ENCODE data around the gene HNRNPUL1. TPM values are rescaled to one million over a fixed set of nuclear protein-coding genes. Genes with fewer than 3 reads are reported as not detected.

Gene HNRNPUL1
- polyA plus RNA-seq, 1 donor (not counting 4 experiments of a cell fraction or from before 2014, with no cell fraction given), result 48.3 TPM

GRCh38 chr19:41218249-41218614, 45.9 kb upstream of the HNRNPUL1 start:
- DNase-seq (ENCODE audit: low read depth, low spot score), result no peak
- Histone ChIP-seq H3K79me2 (ENCODE audit: control insufficient read depth, insufficient read depth, low read length) (peaks cover 32% of the 10 kb centered on the region), H3K4me1 (ENCODE audit: control insufficient read depth, extremely low read depth, insufficient read depth, low read length) (peaks cover 41% of the 10 kb centered on the region), H3K27me3 (ENCODE audit: control insufficient read depth, extremely low read depth, insufficient read depth, low read length) (no peaks in the 10 kb centered on the region), H3K9ac (ENCODE audit: control insufficient read depth, extremely low read depth, insufficient read depth, low read length) (peak overlapping the region; percentile 96), H3K36me3 (ENCODE audit: control insufficient read depth in 2 of 2, extremely low read depth in 1 of 2, insufficient read depth in 2 of 2, low read length in 2 of 2) (peaks cover 0 to 11% of the 10 kb centered on the region in 2 experiments), H3K9me3 (ENCODE audit: control insufficient read depth, low read depth, low read length) (no peaks in the 10 kb centered on the region), H3K4me3 (ENCODE audit: control insufficient read depth in 2 of 3, extremely low read depth in 1 of 3, insufficient read depth in 2 of 3, low read depth in 1 of 3, low read length in 3 of 3) (peak overlapping the region; percentile 43 to 87 (median 58)), H3K4me2 (ENCODE audit: control insufficient read depth, extremely low read depth, insufficient read depth, low read depth, low read length) (peak overlapping the region; percentile 90), H3K27ac (ENCODE audit: control insufficient read depth, insufficient read depth, low read length) (peak overlapping the region; percentile 96), H2AFZ (ENCODE audit: control insufficient read depth, low read length) (no peak overlapping the region), H4K20me1 (ENCODE audit: control insufficient read depth, extremely low read depth, insufficient read depth, low read length) (no peaks in the 10 kb centered on the region), H3K9me1 (ENCODE audit: control insufficient read depth, extremely low read depth, insufficient read depth, low read length) (no peaks in the 10 kb centered on the region)
- FAIRE-seq, result no peak
- dilution Hi-C loops (cut with MboI; ENCODE audit: extremely low pct_ligation_motif_present, low sequenced_read_pairs), result no loop called here
- no peak for TF ChIP-seq EZH2 (IDR thresholded peaks at IDR 0.05; ENCODE audit: low read length)
- TF ChIP-seq, protein P1, sequence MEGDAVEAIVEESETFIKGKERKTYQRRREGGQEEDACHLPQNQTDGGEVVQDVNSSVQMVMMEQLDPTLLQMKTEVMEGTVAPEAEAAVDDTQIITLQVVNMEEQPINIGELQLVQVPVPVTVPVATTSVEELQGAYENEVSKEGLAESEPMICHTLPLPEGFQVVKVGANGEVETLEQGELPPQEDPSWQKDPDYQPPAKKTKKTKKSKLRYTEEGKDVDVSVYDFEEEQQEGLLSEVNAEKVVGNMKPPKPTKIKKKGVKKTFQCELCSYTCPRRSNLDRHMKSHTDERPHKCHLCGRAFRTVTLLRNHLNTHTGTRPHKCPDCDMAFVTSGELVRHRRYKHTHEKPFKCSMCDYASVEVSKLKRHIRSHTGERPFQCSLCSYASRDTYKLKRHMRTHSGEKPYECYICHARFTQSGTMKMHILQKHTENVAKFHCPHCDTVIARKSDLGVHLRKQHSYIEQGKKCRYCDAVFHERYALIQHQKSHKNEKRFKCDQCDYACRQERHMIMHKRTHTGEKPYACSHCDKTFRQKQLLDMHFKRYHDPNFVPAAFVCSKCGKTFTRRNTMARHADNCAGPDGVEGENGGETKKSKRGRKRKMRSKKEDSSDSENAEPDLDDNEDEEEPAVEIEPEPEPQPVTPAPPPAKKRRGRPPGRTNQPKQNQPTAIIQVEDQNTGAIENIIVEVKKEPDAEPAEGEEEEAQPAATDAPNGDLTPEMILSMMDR (optimal IDR thresholded peaks at IDR 0.05 in 1 of 3, IDR thresholded peaks at IDR 0.05 in 1 of 3, conservative IDR thresholded peaks at IDR 0.05 in 1 of 3; ENCODE audit: extremely low read depth in 1 of 3, insufficient read depth in 2 of 3, low read length in 3 of 3), result no peak

DNA sequence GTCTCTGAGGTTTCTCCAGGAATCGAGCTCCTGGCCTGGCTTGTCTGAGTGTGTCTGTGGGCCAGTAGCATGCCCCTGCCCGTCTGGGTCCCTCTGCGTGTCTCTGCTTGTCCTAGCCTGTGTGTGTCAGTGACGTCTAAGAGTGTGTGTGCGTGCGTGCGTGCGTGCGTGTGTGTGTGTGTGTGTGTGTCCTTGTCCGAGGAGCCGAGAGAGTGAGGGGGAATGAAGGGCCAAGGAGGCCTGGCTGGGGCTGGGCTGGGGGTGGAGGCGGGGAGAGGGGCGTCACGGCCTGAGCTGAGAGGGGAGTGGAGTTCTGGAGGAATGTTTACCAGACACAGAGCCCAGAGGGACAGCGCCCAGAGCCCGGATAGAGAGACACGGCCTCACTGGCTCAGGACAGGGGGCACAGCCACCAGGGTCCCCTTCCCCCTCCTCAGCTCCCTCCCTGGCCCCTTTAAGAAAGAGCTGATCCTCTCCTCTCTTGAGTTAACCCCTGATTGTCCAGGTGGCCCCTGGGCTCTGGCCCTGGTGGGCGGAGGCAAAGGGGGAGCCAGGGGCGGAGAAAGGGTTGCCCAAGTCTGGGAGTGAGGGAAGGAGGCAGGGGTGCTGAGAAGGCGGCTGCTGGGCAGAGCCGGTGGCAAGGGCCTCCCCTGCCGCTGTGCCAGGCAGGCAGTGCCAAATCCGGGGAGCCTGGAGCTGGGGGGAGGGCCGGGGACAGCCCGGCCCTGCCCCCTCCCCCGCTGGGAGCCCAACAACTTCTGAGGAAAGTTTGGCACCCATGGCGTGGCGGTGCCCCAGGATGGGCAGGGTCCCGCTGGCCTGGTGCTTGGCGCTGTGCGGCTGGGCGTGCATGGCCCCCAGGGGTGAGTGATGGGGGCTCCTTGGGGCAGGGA, 45.3 kb upstream of the HNRNPUL1 start, which contains the start of gene AXL:
Gene AXL, plus strand, starts transcription at position 609 of the 893 bp plus-strand sequence. Its CDS starts 170 bp downstream, at position 779.
- H3K27me3 ChIP-seq (ENCODE audit: control insufficient read depth, extremely low read depth, insufficient read depth, low read length), result no peaks in the 10 kb centered on the region
- peaks cover 42% of the 10 kb centered on the region for H3K4me1 ChIP-seq (ENCODE audit: control insufficient read depth, extremely low read depth, insufficient read depth, low read length)
- DNase-seq (ENCODE audit: low read depth, low spot score) (peak; percentile 98), FAIRE-seq (peak; percentile 83)
- H3K9ac ChIP-seq (ENCODE audit: control insufficient read depth, extremely low read depth, insufficient read depth, low read length), result peak within 1 kb of the TSS; percentile 96
- peak within 1 kb of the TSS; percentile 90 for H3K4me2 ChIP-seq (ENCODE audit: control insufficient read depth, extremely low read depth, insufficient read depth, low read depth, low read length)
- no peaks in the 10 kb centered on the region for H3K9me3 ChIP-seq (ENCODE audit: control insufficient read depth, low read depth, low read length)
- dilution Hi-C loops (cut with MboI; ENCODE audit: extremely low pct_ligation_motif_present, low sequenced_read_pairs), result no loop called here
- TF ChIP-seq, protein P1 (optimal IDR thresholded peaks at IDR 0.05 in 1 of 3, IDR thresholded peaks at IDR 0.05 in 1 of 3, conservative IDR thresholded peaks at IDR 0.05 in 1 of 3; ENCODE audit: extremely low read depth in 1 of 3, insufficient read depth in 2 of 3, low read length in 3 of 3), result no peak
- no peak for TF ChIP-seq EZH2 (IDR thresholded peaks at IDR 0.05; ENCODE audit: low read length)
- H4K20me1 ChIP-seq (ENCODE audit: control insufficient read depth, extremely low read depth, insufficient read depth, low read length), result no peaks in the 10 kb centered on the region
- peak within 1 kb of the TSS; percentile 51 for H2AFZ ChIP-seq (ENCODE audit: control insufficient read depth, low read length)
- H3K4me3 ChIP-seq (ENCODE audit: control insufficient read depth in 2 of 3, extremely low read depth in 1 of 3, insufficient read depth in 2 of 3, low read depth in 1 of 3, low read length in 3 of 3), result peak within 1 kb of the TSS; percentile 58 to 87 (median 85)
- H3K9me1 ChIP-seq (ENCODE audit: control insufficient read depth, extremely low read depth, insufficient read depth, low read length), result no peaks in the 10 kb centered on the region
- H3K36me3 ChIP-seq (ENCODE audit: control insufficient read depth in 2 of 2, extremely low read depth in 1 of 2, insufficient read depth in 2 of 2, low read length in 2 of 2), result peaks cover 0 to 15% of the 10 kb centered on the region in 2 experiments
- peak within 1 kb of the TSS; percentile 96 for H3K27ac ChIP-seq (ENCODE audit: control insufficient read depth, insufficient read depth, low read length)
- H3K79me2 ChIP-seq (ENCODE audit: control insufficient read depth, insufficient read depth, low read length), result peaks cover 33% of the 10 kb centered on the region
